ENCODE measurements around the gene CEACAM3.

The CEACAM3 gene

DNA sequence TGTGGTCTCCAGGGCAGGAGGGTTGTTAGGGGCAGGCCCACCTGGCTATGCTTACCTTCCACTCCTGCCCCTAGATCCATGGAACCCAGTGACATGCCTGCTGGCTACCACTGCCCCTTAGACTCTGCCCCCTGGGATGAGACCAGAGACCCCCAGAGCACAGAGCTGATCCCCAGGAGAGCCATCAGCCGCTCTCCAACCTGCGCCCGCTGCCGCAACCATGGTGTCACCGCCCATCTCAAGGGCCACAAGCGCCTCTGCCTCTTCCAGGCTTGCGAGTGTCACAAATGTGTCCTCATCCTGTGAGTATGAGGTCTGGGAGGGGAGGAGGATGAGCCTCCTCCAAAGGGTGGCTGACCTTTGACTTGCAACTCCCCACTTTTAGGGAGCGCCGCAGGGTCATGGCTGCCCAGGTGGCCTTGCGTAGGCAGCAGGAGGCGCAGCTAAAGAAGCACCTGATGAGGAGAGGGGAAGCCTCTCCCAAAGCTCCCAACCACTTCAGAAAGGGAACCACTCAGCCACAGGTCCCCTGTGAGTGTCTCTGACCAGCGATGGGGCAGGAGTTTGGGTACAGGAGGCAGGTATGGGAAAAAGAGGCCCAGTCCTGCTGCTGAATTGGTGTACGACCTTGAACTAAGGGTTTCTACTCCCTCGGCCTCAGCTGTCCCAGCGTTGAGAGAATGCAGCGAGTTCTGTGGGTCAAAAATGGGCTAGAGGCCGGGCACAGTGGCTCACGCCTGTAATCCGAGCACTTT is 51.1 kb downstream of the CEACAM3 start:
- no peak for FAIRE-seq

DNA sequence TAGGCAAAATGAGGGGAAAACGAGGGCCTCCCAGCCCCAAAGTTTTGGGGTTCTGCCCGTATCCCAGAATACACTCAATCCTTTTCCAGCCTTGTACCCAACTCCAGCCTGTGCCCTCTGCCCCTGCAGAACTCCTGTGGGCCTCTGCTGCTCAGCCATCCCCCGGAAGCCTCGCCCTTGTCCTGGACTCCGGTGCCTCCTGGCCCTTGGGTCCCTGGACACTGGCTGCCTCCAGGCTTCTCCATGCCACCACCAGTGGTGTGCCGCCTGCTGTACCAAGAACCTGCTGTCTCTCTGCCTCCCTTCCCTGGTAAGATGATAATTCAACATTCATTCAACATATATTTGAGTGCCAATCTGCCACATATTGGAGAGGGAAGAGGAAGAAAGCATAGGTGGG is 52.3 kb downstream of the CEACAM3 start:
- no peak for FAIRE-seq

DNA sequence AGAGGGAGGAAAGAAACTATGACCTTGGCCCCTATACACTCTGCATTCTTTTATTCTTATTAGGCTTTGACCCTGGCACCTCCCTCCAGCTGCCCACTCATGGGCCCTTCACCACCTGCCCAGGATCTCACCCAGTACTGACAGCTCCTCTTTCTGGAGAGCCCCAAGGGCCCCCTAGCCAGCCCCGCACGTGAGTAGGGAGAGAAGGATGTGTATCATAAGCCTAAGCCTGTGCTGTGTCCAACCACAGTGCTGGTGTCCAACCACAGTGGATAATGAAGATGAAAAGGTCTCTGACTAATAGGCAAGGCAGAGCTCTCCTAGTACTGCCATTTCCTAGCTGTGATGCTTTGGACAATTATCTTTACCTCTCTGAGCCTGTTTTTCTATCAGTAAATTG is 52.7 kb downstream of the CEACAM3 start:
- no peak for FAIRE-seq

DNA sequence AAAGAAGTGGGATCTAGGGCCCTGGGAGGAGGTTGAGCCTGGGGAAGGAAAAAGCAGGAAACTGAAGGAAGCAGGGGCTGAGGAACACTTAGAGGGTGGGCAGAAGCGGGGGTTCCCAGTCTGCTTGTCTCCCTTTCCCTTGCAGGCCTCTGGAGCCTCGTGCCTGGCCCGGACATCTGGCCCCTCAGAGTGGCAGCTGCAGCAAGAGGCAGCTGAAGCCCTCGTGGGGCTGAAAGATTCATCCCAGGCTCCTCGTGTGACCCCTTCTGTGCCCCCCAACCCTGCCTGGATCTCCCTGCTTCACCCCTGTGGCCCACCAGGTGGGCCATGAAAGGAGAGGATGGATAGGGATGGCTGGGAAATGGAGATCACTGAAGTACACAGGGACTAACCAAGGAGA is 54.0 kb downstream of the CEACAM3 start:
- no peak for FAIRE-seq

DNA sequence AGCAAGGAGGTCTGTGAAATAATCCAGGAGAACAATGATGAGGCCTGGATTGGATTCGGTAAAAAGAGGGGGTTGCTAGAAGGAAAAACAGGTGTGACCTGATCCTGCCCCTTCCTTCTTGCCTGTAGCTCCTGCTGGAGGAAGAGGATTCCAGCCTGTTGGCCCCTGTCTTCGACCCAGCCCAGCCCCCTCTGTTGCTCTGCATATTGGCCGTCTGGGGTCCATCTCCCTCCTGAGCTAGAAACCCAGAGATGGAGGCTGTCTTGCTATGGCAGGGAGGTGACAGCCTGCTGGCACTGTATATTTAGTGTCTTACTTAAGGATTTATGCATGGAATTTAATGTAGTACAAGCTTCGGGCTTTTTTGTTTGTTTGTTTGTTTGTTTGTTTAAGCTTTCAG is 55.1 kb downstream of the CEACAM3 start:
- no peak for FAIRE-seq

DNA sequence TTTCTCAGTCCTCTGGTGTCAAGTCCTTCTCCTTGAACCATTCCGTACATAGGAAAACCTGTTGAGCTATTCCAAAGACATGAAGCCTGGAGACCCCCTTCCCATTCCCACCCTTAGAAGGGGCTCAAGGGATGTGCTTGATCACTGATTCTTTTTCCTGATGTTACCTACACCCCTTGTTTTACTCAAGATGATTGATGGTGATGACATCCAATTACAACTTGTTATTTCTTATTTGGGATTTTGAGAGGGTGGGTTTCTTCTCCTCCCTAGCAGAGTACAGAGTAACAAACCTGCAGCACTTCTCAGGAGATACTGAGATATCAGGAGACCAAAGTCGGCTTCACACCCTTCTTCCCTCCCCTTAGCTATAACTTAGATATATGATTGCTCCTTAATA is 57.0 kb downstream of the CEACAM3 start:
- no peak for FAIRE-seq

DNA sequence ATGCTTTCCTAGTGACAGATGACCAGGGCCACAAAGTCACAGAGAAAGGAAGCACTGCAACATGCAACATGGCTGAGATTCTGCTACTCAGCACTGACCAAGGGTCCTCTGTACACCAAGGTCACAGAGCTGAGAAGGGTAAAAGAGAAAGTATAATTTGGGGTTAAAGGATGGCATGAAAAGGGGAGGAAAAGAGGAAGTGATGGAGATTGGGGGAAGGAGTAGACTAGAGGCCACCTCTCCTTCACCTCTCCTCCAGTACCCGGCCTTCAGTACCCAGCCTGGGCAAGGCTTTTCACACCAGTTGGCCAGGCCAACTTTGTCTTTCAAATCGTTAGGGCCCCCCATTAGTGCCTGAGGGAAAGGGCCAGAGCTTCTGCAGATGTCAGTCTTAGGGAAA is 57.4 kb downstream of the CEACAM3 start:
- no peak for FAIRE-seq

DNA sequence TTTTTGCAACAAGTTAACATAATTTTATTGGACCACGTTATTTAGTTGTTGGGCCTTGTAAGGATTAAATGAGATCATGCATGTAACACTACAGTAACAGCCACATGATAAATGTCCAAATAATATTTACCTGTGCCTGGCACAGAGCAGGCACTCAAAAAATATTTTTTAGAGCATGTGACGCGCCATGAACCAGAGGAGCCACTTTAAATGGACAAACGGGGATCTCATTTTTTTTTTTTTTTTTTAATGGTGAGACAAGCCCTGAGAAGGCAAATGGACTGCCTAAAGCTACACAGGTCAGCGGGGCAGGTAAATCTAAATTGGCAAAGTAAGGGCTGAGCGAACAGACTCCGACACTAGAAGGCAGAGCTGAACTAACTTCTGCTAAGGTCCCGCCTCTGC is 62.8 kb downstream of the CEACAM3 start:
- no peak for FAIRE-seq

DNA sequence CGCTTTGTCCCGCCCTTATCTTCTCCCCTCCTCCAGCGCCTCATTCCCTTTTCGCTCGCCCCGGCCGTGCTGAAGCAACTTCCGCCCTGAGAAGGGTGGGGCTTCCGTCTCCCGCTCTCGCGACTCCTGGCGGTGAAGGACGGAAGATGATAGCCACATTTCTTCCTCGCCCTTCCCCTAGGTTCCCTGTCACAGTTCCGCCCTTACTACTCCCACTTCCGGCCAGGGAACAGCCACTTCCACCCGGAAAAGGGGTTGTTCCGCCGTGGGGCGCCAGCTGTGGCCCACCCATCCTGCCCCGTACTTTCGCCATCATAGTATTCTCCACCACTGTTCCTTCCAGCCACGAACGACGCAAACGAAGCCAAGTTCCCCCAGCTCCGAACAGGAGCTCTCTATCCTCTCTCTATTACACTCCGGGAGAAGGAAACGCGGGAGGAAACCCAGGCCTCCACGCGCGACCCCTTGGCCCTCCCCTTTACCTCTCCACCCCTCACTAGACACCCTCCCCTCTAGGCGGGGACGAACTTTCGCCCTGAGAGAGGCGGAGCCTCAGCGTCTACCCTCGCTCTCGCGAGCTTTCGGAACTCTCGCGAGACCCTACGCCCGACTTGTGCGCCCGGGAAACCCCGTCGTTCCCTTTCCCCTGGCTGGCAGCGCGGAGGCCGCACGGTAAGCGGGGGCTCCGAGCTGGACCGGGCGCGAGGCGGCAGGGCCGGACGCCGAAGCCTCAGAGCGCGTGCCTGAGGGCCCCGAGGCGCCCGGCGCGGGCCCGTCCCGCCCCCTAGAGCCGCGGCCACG is 63.4 kb downstream of the CEACAM3 start, which contains the start of gene RPS19:
Gene RPS19, plus strand, starts transcription at position 638 of the 801 bp plus-strand sequence. CDS start 520 bp downstream, outside the sequence.
- peak; percentile 97 for FAIRE-seq

DNA sequence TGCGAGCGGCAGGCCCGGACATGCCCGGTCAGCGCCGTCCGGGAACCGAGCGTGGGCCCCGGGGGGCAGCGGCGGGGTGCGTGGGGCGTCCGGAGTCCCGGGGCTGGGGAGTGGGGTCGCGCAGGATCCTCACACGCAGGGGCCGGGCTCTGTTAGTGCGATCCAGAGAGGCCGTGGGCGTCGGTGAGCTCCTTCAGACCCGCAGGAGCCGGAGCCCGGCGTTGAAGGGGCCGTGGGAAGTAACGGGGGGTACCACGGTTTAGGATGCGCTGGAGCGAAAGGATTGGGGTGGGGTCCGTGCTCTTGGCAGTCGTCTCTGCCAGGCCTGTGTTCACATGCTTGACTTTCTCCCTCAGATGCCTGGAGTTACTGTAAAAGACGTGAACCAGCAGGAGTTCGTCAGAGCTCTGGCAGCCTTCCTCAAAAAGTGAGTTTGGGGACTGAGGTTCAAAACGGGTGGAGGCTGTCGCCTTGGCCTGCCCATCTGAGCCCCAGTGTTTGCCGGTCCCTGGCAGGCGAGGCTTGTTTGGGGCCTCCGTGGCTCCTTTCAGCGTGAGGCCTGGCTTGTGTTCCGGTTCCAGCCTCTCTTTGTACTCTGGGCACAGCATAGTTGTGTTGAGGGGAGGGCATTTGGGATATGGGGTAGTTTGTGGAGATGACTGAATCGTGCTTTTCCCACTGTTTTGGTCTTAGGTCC is 64.2 kb downstream of the CEACAM3 start:
- FAIRE-seq, result no peak

Data from endometrium (tissue), 2 donors.